Neural cell (in vitro differentiated cells): Measurements from ENCODE around the gene TMEM244.

Experiments used
- EP300 ChIP-seq: fragments of 450-650 bp; conservative IDR thresholded peaks from 2 replicates; pipeline ENCODE4 v1.6.1; 2014; ENCODE audit warnings: antibody characterized with exemption, mild to moderate bottlenecking, moderate library complexity; ENCODE audit not compliant: poor library complexity, severe bottlenecking
- EZH2 ChIP-seq: fragments of 200-600, 300-800 bp; shearing (Covaris generic), sonication (generic); IDR thresholded peaks from 2 replicates; pipeline ENCODE4 v1.6.1; 2014; ENCODE audit warnings: antibody characterized with exemption, low read length, borderline replicate concordance, mild to moderate bottlenecking; ENCODE audit not compliant: insufficient read depth, poor library complexity, severe bottlenecking
- MXI1 ChIP-seq: fragments of 450-650 bp; conservative IDR thresholded peaks from 2 replicates; pipeline ENCODE4 v1.6.1; 2014; ENCODE audit warnings: antibody characterized with exemption, mild to moderate bottlenecking; ENCODE audit not compliant: poor library complexity, severe bottlenecking
- POLR2AphosphoS5 ChIP-seq: IDR thresholded peaks from 2 replicates; pipeline ENCODE4 v1.6.1; 2012
- RAD21 ChIP-seq: fragments of 450-650 bp; conservative IDR thresholded peaks from 2 replicates; pipeline ENCODE4 v1.6.1; 2014; ENCODE audit warnings: antibody characterized with exemption, mild to moderate bottlenecking, moderate library complexity
- SMC3 ChIP-seq: fragments of 450-650 bp; conservative IDR thresholded peaks from 2 replicates; pipeline ENCODE4 v1.6.1; 2014; ENCODE audit warnings: antibody characterized with exemption, mild to moderate bottlenecking, moderate library complexity; ENCODE audit not compliant: poor library complexity
- TAF1 ChIP-seq: IDR thresholded peaks from 2 replicates; pipeline ENCODE4 v1.6.1; 2012; ENCODE audit warnings: low read depth
- TF ChIP-seq, protein P1 (sequence below): fragments of 450-650 bp; IDR thresholded peaks from 2 replicates; pipeline ENCODE4 v1.5.1; 2014; ENCODE audit warnings: antibody characterized with exemption, mild to moderate bottlenecking, moderate library complexity; ENCODE audit not compliant: poor library complexity, severe bottlenecking
- TF ChIP-seq, protein P2 (sequence below): IDR thresholded peaks from 2 replicates; pipeline ENCODE4 v1.6.1; 2012; ENCODE audit warnings: borderline replicate concordance

DNA sequence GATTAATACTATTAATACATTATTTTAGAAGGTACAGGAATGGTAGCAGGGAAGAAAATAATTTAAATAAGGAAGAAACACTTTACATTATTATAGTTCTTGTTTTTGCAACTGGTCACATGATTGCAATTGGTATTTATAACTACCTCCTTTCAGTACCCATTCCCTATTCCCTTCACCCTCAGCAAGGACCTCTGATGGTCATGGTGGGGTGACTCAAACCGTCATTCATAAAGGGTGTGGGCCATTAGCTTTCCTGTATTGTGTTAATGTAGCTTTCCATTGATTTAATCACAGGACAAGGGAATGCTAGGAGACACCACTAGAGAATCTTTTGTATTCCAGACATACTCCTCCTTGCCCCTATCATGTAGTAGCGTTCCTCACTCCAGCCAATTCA lies 47.2 kb upstream of the TMEM244 start:
- TF ChIP-seq, protein P1, sequence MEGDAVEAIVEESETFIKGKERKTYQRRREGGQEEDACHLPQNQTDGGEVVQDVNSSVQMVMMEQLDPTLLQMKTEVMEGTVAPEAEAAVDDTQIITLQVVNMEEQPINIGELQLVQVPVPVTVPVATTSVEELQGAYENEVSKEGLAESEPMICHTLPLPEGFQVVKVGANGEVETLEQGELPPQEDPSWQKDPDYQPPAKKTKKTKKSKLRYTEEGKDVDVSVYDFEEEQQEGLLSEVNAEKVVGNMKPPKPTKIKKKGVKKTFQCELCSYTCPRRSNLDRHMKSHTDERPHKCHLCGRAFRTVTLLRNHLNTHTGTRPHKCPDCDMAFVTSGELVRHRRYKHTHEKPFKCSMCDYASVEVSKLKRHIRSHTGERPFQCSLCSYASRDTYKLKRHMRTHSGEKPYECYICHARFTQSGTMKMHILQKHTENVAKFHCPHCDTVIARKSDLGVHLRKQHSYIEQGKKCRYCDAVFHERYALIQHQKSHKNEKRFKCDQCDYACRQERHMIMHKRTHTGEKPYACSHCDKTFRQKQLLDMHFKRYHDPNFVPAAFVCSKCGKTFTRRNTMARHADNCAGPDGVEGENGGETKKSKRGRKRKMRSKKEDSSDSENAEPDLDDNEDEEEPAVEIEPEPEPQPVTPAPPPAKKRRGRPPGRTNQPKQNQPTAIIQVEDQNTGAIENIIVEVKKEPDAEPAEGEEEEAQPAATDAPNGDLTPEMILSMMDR = no peak
- no peak for TF ChIP-seq TAF1
- no peak for TF ChIP-seq EZH2
- TF ChIP-seq, protein P2, sequence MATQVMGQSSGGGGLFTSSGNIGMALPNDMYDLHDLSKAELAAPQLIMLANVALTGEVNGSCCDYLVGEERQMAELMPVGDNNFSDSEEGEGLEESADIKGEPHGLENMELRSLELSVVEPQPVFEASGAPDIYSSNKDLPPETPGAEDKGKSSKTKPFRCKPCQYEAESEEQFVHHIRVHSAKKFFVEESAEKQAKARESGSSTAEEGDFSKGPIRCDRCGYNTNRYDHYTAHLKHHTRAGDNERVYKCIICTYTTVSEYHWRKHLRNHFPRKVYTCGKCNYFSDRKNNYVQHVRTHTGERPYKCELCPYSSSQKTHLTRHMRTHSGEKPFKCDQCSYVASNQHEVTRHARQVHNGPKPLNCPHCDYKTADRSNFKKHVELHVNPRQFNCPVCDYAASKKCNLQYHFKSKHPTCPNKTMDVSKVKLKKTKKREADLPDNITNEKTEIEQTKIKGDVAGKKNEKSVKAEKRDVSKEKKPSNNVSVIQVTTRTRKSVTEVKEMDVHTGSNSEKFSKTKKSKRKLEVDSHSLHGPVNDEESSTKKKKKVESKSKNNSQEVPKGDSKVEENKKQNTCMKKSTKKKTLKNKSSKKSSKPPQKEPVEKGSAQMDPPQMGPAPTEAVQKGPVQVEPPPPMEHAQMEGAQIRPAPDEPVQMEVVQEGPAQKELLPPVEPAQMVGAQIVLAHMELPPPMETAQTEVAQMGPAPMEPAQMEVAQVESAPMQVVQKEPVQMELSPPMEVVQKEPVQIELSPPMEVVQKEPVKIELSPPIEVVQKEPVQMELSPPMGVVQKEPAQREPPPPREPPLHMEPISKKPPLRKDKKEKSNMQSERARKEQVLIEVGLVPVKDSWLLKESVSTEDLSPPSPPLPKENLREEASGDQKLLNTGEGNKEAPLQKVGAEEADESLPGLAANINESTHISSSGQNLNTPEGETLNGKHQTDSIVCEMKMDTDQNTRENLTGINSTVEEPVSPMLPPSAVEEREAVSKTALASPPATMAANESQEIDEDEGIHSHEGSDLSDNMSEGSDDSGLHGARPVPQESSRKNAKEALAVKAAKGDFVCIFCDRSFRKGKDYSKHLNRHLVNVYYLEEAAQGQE = no peak
- TF ChIP-seq POLR2AphosphoS5 = no peak
- TF ChIP-seq RAD21 = no peak
- no peak for TF ChIP-seq EP300
- TF ChIP-seq MXI1 = no peak
- TF ChIP-seq SMC3 = no peak
